SK-N-SH treated with all-trans-retinoic acid at 6 μM for 48 hours (cell line): ENCODE results near the gene TXNDC11.

Experiments
- ATAC-seq: fragments of 200-7000 bp; cut with Tn5 transposase; 3 replicates; pipeline ENCODE4 v1.9.1; 2020; ENCODE audit warnings: mild to moderate bottlenecking, moderate library complexity
- ARNTL ChIP-seq: fragments of 450-650 bp; formaldehyde crosslinking; IDR thresholded peaks from 2 replicates; pipeline ENCODE4 v1.5.0; 2020; ENCODE audit warnings: low read depth, mild to moderate bottlenecking, moderate library complexity, borderline replicate concordance
- BACH2 ChIP-seq: fragments of 250-450 bp; sonication (Bioruptor Pico); IDR thresholded peaks from 2 replicates; pipeline ENCODE4 v1.9.0; 2021; ENCODE audit warnings: mild to moderate bottlenecking, borderline replicate concordance
- CSDC2 ChIP-seq: fragments of 250-450 bp; sonication (Bioruptor Pico); IDR thresholded peaks from 2 replicates; pipeline ENCODE4 v1.5.0; 2020; ENCODE audit warnings: mild to moderate bottlenecking, moderate library complexity
- ESRRG ChIP-seq: fragments of 250-450 bp; sonication (Bioruptor Pico); IDR thresholded peaks from 2 replicates; pipeline ENCODE4 v1.6.1; 2021; ENCODE audit warnings: mild to moderate bottlenecking
- GLIS3 ChIP-seq: fragments of 250-450 bp; sonication (Bioruptor Pico); IDR thresholded peaks from 2 replicates; pipeline ENCODE4 v1.5.0; 2020; ENCODE audit warnings: mild to moderate bottlenecking, moderate library complexity
- ISL1 ChIP-seq: fragments of 250-450 bp; sonication (Bioruptor Pico); IDR thresholded peaks from 2 replicates; pipeline ENCODE4 v2.1.2; 2022; ENCODE audit warnings: mild to moderate bottlenecking, moderate library complexity
- OSR1 ChIP-seq: fragments of 250-450 bp; sonication (Bioruptor Pico); IDR thresholded peaks from 2 replicates; pipeline ENCODE4 v1.8.0; 2022; ENCODE audit warnings: moderate library complexity, mild to moderate bottlenecking, inconsistent platforms
- PATZ1 ChIP-seq: fragments of 250-450 bp; sonication (Bioruptor Pico); IDR thresholded peaks from 2 replicates; pipeline ENCODE4 v1.8.0; 2020; ENCODE audit warnings: mild to moderate bottlenecking, moderate library complexity, borderline replicate concordance
- POU6F1 ChIP-seq: fragments of 250-450 bp; sonication (Bioruptor Pico); IDR thresholded peaks from 2 replicates; pipeline ENCODE4 v1.8.0; 2021; ENCODE audit warnings: low read depth, mild to moderate bottlenecking, moderate library complexity, borderline replicate concordance
- PPARA ChIP-seq: fragments of 250-450 bp; sonication (Bioruptor Pico); IDR thresholded peaks from 2 replicates; pipeline ENCODE4 v1.5.0; 2020; ENCODE audit warnings: mild to moderate bottlenecking, borderline replicate concordance
- RARB ChIP-seq: fragments of 250-450 bp; sonication (Bioruptor Pico); IDR thresholded peaks from 2 replicates; pipeline ENCODE4 v1.8.0; 2021; ENCODE audit warnings: mild to moderate bottlenecking, moderate library complexity
- SNAI2 ChIP-seq: fragments of 250-450 bp; sonication (Bioruptor Pico); IDR thresholded peaks from 2 replicates; pipeline ENCODE4 v1.5.0; 2020; ENCODE audit warnings: mild to moderate bottlenecking, moderate library complexity
- TCF4 ChIP-seq: fragments of 250-450 bp; sonication (Bioruptor Pico); IDR thresholded peaks from 2 replicates; pipeline ENCODE4 v1.8.0; 2021; ENCODE audit warnings: mild to moderate bottlenecking, moderate library complexity, borderline replicate concordance
- TOX ChIP-seq: fragments of 250-450 bp; sonication (Bioruptor Pico); IDR thresholded peaks from 2 replicates; pipeline ENCODE4 v1.8.0; 2021; ENCODE audit warnings: mild to moderate bottlenecking, moderate library complexity, borderline replicate concordance
- TSHZ2 ChIP-seq: fragments of 250-450 bp; sonication (Bioruptor Pico); IDR thresholded peaks from 2 replicates; pipeline ENCODE4 v1.5.0; 2020; ENCODE audit warnings: mild to moderate bottlenecking, moderate library complexity
- ZC3H10 ChIP-seq: fragments of 250-450 bp; sonication (Bioruptor Pico); IDR thresholded peaks from 2 replicates; pipeline ENCODE4 v1.5.1; 2021; ENCODE audit warnings: mild to moderate bottlenecking, moderate library complexity
- ZFP3 ChIP-seq: fragments of 250-450 bp; sonication (Bioruptor Pico); IDR thresholded peaks from 2 replicates; pipeline ENCODE4 v1.5.0; 2020; ENCODE audit warnings: mild to moderate bottlenecking, moderate library complexity
- ZNF565 ChIP-seq: fragments of 450-650 bp; formaldehyde crosslinking; conservative IDR thresholded peaks from 2 replicates; pipeline ENCODE4 v1.5.0; 2020; ENCODE audit warnings: low read depth, mild to moderate bottlenecking, moderate library complexity
- ZNF8 ChIP-seq: fragments of 450-650 bp; formaldehyde crosslinking; IDR thresholded peaks from 2 replicates; pipeline ENCODE4 v1.5.0; 2020; ENCODE audit warnings: mild to moderate bottlenecking, moderate library complexity

The TXNDC11 gene

GRCh38 chr16:11642765-11643116 lies 99.9 kb downstream of the TXNDC11 start:
- no peak for ATAC-seq
- no peak for TF ChIP-seq PATZ1 (CRISPR knock-in tag)
- no peak for TF ChIP-seq CSDC2 (CRISPR knock-in tag)
- no peak for TF ChIP-seq ARNTL (CRISPR knock-in tag)
- no peak for TF ChIP-seq ISL1 (CRISPR knock-in tag)
- no peak for TF ChIP-seq RARB (CRISPR knock-in tag)
- TF ChIP-seq SNAI2 (CRISPR knock-in tag): no peak
- TF ChIP-seq ZFP3 (CRISPR knock-in tag): no peak
- TF ChIP-seq TCF4 (CRISPR knock-in tag): no peak
- no peak for TF ChIP-seq POU6F1 (CRISPR knock-in tag)
- no peak for TF ChIP-seq ZNF8 (CRISPR knock-in tag)
- no peak for TF ChIP-seq OSR1 (CRISPR knock-in tag)
- no peak for TF ChIP-seq ZNF565
- TF ChIP-seq ZC3H10 (CRISPR knock-in tag): no peak
- no peak for TF ChIP-seq GLIS3 (CRISPR knock-in tag)
- TF ChIP-seq PPARA (CRISPR knock-in tag): no peak
- no peak for TF ChIP-seq BACH2 (CRISPR knock-in tag)
- TF ChIP-seq ESRRG: no peak
- TF ChIP-seq TSHZ2 (CRISPR knock-in tag): no peak

GRCh38 chr16:11640987-11641817 lies 101.5 kb downstream of the TXNDC11 start:
- peak; percentile 83 for ATAC-seq
- no peak for TF ChIP-seq TOX (CRISPR knock-in tag)
- no peak for TF ChIP-seq TCF4 (CRISPR knock-in tag)
- TF ChIP-seq ZNF565: no peak
- TF ChIP-seq ZNF8 (CRISPR knock-in tag): no peak
- TF ChIP-seq TSHZ2 (CRISPR knock-in tag): no peak
- TF ChIP-seq CSDC2 (CRISPR knock-in tag): no peak
- no peak for TF ChIP-seq PPARA (CRISPR knock-in tag)
- TF ChIP-seq, all 23 proteins: peak for 0
